GM20000 (cell line): ENCODE results near the gene ATP2C1.

Source experiments
- DNase-seq: peaks from one replicate; pipeline ENCODE4 v3.0.0; 2012; ENCODE audit warnings: low spot score
- TF ChIP-seq, protein P1 (sequence below): IDR thresholded peaks from 2 replicates; pipeline ENCODE4 v1.5.1; 2012; ENCODE audit warnings: mild to moderate bottlenecking, control low read depth; ENCODE audit errors: extremely low read depth, missing control alignments

The ATP2C1 gene, protein sequence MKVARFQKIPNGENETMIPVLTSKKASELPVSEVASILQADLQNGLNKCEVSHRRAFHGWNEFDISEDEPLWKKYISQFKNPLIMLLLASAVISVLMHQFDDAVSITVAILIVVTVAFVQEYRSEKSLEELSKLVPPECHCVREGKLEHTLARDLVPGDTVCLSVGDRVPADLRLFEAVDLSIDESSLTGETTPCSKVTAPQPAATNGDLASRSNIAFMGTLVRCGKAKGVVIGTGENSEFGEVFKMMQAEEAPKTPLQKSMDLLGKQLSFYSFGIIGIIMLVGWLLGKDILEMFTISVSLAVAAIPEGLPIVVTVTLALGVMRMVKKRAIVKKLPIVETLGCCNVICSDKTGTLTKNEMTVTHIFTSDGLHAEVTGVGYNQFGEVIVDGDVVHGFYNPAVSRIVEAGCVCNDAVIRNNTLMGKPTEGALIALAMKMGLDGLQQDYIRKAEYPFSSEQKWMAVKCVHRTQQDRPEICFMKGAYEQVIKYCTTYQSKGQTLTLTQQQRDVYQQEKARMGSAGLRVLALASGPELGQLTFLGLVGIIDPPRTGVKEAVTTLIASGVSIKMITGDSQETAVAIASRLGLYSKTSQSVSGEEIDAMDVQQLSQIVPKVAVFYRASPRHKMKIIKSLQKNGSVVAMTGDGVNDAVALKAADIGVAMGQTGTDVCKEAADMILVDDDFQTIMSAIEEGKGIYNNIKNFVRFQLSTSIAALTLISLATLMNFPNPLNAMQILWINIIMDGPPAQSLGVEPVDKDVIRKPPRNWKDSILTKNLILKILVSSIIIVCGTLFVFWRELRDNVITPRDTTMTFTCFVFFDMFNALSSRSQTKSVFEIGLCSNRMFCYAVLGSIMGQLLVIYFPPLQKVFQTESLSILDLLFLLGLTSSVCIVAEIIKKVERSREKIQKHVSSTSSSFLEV

GRCh38 chr3:130893376-130894129 is at the start of gene ATP2C1:
Gene ATP2C1, plus strand, starts transcription at chr3:130894084. Its CDS starts 686 bp downstream, at chr3:130894770.
- peak; percentile 96 for DNase-seq

GRCh38 chr3:130844462-130844861 is 49.4 kb upstream of the ATP2C1 start:
- no peak for DNase-seq
- TF ChIP-seq, protein P1, sequence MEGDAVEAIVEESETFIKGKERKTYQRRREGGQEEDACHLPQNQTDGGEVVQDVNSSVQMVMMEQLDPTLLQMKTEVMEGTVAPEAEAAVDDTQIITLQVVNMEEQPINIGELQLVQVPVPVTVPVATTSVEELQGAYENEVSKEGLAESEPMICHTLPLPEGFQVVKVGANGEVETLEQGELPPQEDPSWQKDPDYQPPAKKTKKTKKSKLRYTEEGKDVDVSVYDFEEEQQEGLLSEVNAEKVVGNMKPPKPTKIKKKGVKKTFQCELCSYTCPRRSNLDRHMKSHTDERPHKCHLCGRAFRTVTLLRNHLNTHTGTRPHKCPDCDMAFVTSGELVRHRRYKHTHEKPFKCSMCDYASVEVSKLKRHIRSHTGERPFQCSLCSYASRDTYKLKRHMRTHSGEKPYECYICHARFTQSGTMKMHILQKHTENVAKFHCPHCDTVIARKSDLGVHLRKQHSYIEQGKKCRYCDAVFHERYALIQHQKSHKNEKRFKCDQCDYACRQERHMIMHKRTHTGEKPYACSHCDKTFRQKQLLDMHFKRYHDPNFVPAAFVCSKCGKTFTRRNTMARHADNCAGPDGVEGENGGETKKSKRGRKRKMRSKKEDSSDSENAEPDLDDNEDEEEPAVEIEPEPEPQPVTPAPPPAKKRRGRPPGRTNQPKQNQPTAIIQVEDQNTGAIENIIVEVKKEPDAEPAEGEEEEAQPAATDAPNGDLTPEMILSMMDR, result no peak

More at GRCh38 chr3:130893376-130894129, at the start of gene ATP2C1:
- TF ChIP-seq, protein P1, result no peak

DNA sequence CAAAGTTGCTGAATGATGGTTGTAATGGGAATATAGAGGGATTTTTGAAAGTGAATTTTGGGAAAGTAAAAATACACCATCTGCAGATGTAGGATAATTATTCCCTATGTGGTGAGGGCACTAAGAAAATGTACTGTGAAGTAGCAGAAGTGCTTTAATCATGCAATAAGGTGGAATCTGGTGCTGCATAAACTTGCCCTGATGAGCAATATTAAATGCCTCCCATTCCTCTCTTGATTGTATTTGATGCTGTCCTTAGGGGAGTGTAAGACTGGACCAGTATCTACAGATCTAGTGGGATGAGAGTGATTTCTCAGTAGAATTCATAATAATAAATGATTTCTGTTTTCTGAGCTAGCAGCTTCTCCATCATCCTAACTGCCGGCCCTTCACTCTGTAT is 47.7 kb upstream of the ATP2C1 start:
- DNase-seq, result no peak
- TF ChIP-seq, protein P1, result no peak

- no peak for DNase-seq
- TF ChIP-seq, protein P1, result no peak
Measured at GRCh38 chr3:130849091-130849552, 44.8 kb upstream of the ATP2C1 start.

- DNase-seq, result peak; percentile 62
- TF ChIP-seq, protein P1, result no peak
Measured at GRCh38 chr3:130850044-130850797, 43.7 kb upstream of the ATP2C1 start.

DNA sequence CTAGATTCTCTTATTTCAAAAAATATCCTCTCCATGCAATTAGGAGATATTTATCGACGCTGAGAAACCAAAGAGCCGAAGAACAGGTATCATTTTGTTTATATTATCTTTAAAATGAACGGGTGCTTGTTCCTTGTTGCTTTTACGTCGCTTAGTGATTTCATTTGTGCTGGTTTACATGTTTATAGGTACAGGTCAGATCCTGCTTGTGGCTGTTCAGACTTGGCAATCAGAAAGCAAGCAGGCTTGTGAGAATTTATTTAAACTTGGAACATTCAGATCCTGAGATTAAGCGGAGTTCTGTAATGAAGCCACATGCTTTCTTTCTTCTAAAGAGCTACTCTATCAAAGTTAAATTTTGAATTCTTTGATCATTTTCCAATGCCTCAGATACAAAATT is 43.0 kb upstream of the ATP2C1 start:
- TF ChIP-seq, protein P1, result no peak
- no peak for DNase-seq
